ENCODE results near the gene CBX1. TPM values are rescaled to one million over a fixed set of nuclear protein-coding genes. Genes with fewer than 3 reads are reported as not detected.
"Not testable (repeated sequence)": the region's sequence is repeated elsewhere in the genome, so short reads cannot be mapped to it uniquely, and the experiment has no call there.

CBX1 gene
- total and polyA plus RNA-seq, 2 of the 4 experiments (the other 2 are of a cell fraction): 35.0 to 54.9 TPM

DNA sequence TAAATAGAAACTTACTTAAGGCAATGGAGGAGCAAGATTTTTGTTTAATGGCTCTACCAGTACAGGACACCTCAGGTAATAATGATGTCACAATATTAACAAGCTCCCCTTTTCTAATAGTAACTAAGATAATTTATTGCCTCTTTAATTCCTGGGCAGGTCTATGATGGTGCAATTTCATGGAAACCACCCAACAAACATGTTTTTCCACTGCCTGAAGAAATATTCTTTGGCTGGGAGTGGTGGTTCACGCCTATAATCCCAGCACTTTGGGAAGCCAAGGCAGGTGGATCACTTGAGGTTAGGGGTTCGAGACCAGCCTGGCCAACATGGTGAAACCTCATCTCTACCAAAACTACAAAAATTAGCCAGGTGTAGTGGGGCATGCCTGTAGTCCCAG, 33.5 kb downstream of the CBX1 start:
- H3K4ac ChIP-seq (ENCODE audit: low read depth, low read length); H2AK5ac ChIP-seq (ENCODE audit: low read depth, low read length); H3K23ac ChIP-seq (ENCODE audit: low read depth, low read length); H3K56ac ChIP-seq (ENCODE audit: extremely low read depth, insufficient read depth, low read length); H4K20me1 ChIP-seq (ENCODE audit: insufficient read depth, low read length); H3K18ac ChIP-seq (ENCODE audit: low read depth, low read length); H3K14ac ChIP-seq (replicated peaks; ENCODE audit: low read depth, low read length); H4K5ac ChIP-seq (ENCODE audit: low read depth, low read length); intact Hi-C loops (cut with micrococcal nuclease); H3K4me3 ChIP-seq (ENCODE audit: insufficient read depth, low read depth, low read length); BruUV-seq (replicated peaks); H2AFZ ChIP-seq (replicated peaks; ENCODE audit: low read length, poor library complexity); H2AK9ac ChIP-seq (replicated peaks; ENCODE audit: low read depth, low read length, poor library complexity); H3K9ac ChIP-seq (ENCODE audit: low read depth, low read length); DNase-seq; dilution Hi-C loops (cut with HindIII; ENCODE audit: low sequenced_read_pairs, unreplicated experiment); H3K4me2 ChIP-seq (ENCODE audit: low read depth, low read length); H2BK120ac ChIP-seq (ENCODE audit: low read depth, low read length); H3K9me1 ChIP-seq (ENCODE audit: insufficient read depth, low read length); H4K8ac ChIP-seq (ENCODE audit: low read depth in 2 of 2, low read length in 2 of 2); H3K4me1 ChIP-seq (ENCODE audit: control insufficient read depth, insufficient read depth, low read length); H2BK15ac ChIP-seq (ENCODE audit: low read depth, low read length); H3K9me3 ChIP-seq (ENCODE audit: control insufficient read depth, insufficient read depth, low read length); ATAC-seq (ENCODE audit: low read depth); H2BK20ac ChIP-seq (ENCODE audit: low read depth, low read length); H3K27me3 ChIP-seq (ENCODE audit: control insufficient read depth, insufficient read depth, low read length); H4K91ac ChIP-seq (ENCODE audit: insufficient read depth, low read depth, low read length); H3K27ac ChIP-seq (ENCODE audit: insufficient read depth, low read length): not testable (repeated sequence)
- Histone ChIP-seq H2BK5ac (ENCODE audit: low read depth, low read length, poor library complexity, severe bottlenecking) (peak overlapping the region; percentile 3), H3K36me3 (ENCODE audit: control insufficient read depth, insufficient read depth, low read length) (peaks cover 37% of the 10 kb centered on the region), H3K79me1 (ENCODE audit: low read depth in 1 of 2, low read length in 2 of 2) (peaks cover 15 to 50% of the 10 kb centered on the region in 2 experiments)
- ChIA-PET CTCF (interaction anchor here (0.6 to 1.3 kb wide), 6 partner anchors 17 to 49 kb away, joined by 3 to 5 read pairs (median 3); no protein-coding TSS in a partner anchor), POLR2A (ENCODE audit: unreplicated experiment) (interaction anchor here (1.0 to 1.4 kb wide), 2 partner anchors 19 to 41 kb away, joined by 3 to 5 read pairs; no protein-coding TSS in a partner anchor)
- TF ChIP-seq CEBPB (IDR thresholded peaks at IDR 0.05; ENCODE audit: low read depth, low read length): 0 out of 2 replicates have a peak, but pooled peaks have one; percentile 25
- in situ Hi-C loops (cut with MboI; ENCODE audit: low sequenced_read_pairs): loop anchor here (5.0 kb wide), 1 partner anchor 36 kb away; no protein-coding TSS in a partner anchor
- WGBS, 2 experiments (ENCODE audit: extremely low coverage in 2 of 2, insufficient read length in 1 of 2): no CpG with 5 or more reads among the region's 2 CpGs
